ENCODE measurements around the gene LTBP4.
"Not testable (repeated sequence)": the region's sequence is repeated elsewhere in the genome, so short reads cannot be mapped to it uniquely, and the experiment has no call there.

LTBP4 gene
- 0.69 to 4.2 (median 1.9) reads per million in 18 experiments for total RNA-seq

- DNase-seq = peak in 1 of 2 donors; percentile 33
Measured at GRCh38 chr19:40601134-40601974, at the start of gene LTBP4. Gene LTBP4 (plus strand): TSS chr19:40601369. CDS start chr19:40601388, 19 bp downstream.

- no peak for DNase-seq
Measured at GRCh38 chr19:40552848-40553247, 48.3 kb upstream of the LTBP4 start.

GRCh38 chr19:40553885-40554857, 47.0 kb upstream of the LTBP4 start:
- DNase-seq = no peak

GRCh38 chr19:40555978-40556689, 45.0 kb upstream of the LTBP4 start:
- no peak for DNase-seq

GRCh38 chr19:40556953-40557530, 44.1 kb upstream of the LTBP4 start:
- DNase-seq = no peak

- DNase-seq = no peak
Measured at GRCh38 chr19:40559394-40559793, 41.8 kb upstream of the LTBP4 start.

- DNase-seq = no peak
Measured at GRCh38 chr19:40560092-40560507, 41.1 kb upstream of the LTBP4 start.

GRCh38 chr19:40561947-40562346, 39.2 kb upstream of the LTBP4 start:
- no peak for DNase-seq

- not testable (repeated sequence) for DNase-seq
Measured at GRCh38 chr19:40564535-40564934, 36.6 kb upstream of the LTBP4 start.

GRCh38 chr19:40565355-40565754, 35.8 kb upstream of the LTBP4 start:
- no peak for DNase-seq

GRCh38 chr19:40565910-40566495, 35.2 kb upstream of the LTBP4 start:
- no peak for DNase-seq

GRCh38 chr19:40567040-40567749, 34.0 kb upstream of the LTBP4 start:
- peak in 1 of 2 donors; percentile 22 for DNase-seq

GRCh38 chr19:40567750-40568494, 33.2 kb upstream of the LTBP4 start:
- peak in 1 of 2 donors; percentile 33 for DNase-seq

GRCh38 chr19:40570313-40571004, 30.7 kb upstream of the LTBP4 start:
- DNase-seq = peak; percentile 99

- DNase-seq = no peak
Measured at GRCh38 chr19:40571005-40571318, 30.2 kb upstream of the LTBP4 start.

- DNase-seq = no peak
Measured at GRCh38 chr19:40571831-40572495, 29.2 kb upstream of the LTBP4 start.

- no peak for DNase-seq
Measured at GRCh38 chr19:40575326-40575725, 25.8 kb upstream of the LTBP4 start.

GRCh38 chr19:40576151-40576584, 25.0 kb upstream of the LTBP4 start:
- DNase-seq = no peak

Data from inflammatory macrophage (primary cell).